ENCODE results near the gene MRPS10. TPM values are rescaled to one million over a fixed set of nuclear protein-coding genes. Genes with fewer than 3 reads are reported as not detected.

The MRPS10 gene
- total RNA-seq, 6 donors from 2014 or later = 9.2 to 32.4 (median 21.2) TPM

- Histone ChIP-seq H3K36me3 (no peaks in the 10 kb centered on the region), H3K27ac (no peak overlapping the region), H3K4me3 (no peak overlapping the region), H3K4me1 (peaks cover 0 to 3% (median 0%) of the 10 kb centered on the region in 4 donors), H3K27me3 (no peaks in the 10 kb centered on the region), H3K9me3 (no peaks in the 10 kb centered on the region)
- 63 to 80% methylated on average over 3 of the region's 3 CpGs for WGBS, 2 donors
- ATAC-seq (ENCODE audit: low FRiP score in 2 of 2) (no peak), DNase-seq (no peak)
- TF ChIP-seq POLR2AphosphoS5 (IDR thresholded peaks at IDR 0.05) (no peak), CTCF (IDR thresholded peaks at IDR 0.05) (no peak), POLR2A (IDR thresholded peaks at IDR 0.05) (no peak), EP300 (IDR thresholded peaks at IDR 0.05) (no peak)
Measured at GRCh38 chr6:42179945-42180313, 37.7 kb downstream of the MRPS10 start.

GRCh38 chr6:42179261-42179944, 38.3 kb downstream of the MRPS10 start:
- WGBS, 2 donors = 85 to 89% methylated on average over 20 of the region's 20 CpGs
- H3K27me3 ChIP-seq = no peaks in the 10 kb centered on the region

GRCh38 chr6:42177514-42178364, 39.9 kb downstream of the MRPS10 start:
- H3K36me3 ChIP-seq = no peaks in the 10 kb centered on the region
- H3K27me3 ChIP-seq = no peaks in the 10 kb centered on the region
- no peak for ATAC-seq (ENCODE audit: low FRiP score in 2 of 2)
- H3K4me1 ChIP-seq = peaks cover 0 to 3% (median 0%) of the 10 kb centered on the region in 4 donors
- no peak overlapping the region for H3K4me3 ChIP-seq
- H3K27ac ChIP-seq = no peak overlapping the region
- WGBS, 2 donors = 48 to 66% methylated on average over 7 to 9 of the region's 27 CpGs
- TF ChIP-seq EP300 (IDR thresholded peaks at IDR 0.05) (no peak), POLR2AphosphoS5 (IDR thresholded peaks at IDR 0.05) (no peak), CTCF (IDR thresholded peaks at IDR 0.05) (no peak), POLR2A (IDR thresholded peaks at IDR 0.05) (no peak)
- no peak for DNase-seq
- H3K9me3 ChIP-seq = no peaks in the 10 kb centered on the region

More at GRCh38 chr6:42179261-42179944, 38.3 kb downstream of the MRPS10 start:
- Histone ChIP-seq H3K27ac (no peak overlapping the region), H3K9me3 (no peaks in the 10 kb centered on the region), H3K36me3 (no peaks in the 10 kb centered on the region), H3K4me3 (no peak overlapping the region), H3K4me1 (peaks cover 0 to 3% (median 0%) of the 10 kb centered on the region in 4 donors)
- DNase-seq (no peak), ATAC-seq (ENCODE audit: low FRiP score in 2 of 2) (no peak)
- TF ChIP-seq POLR2AphosphoS5 (IDR thresholded peaks at IDR 0.05) = no peak
- TF ChIP-seq CTCF (IDR thresholded peaks at IDR 0.05) = no peak
- no peak for TF ChIP-seq POLR2A (IDR thresholded peaks at IDR 0.05)
- no peak for TF ChIP-seq EP300 (IDR thresholded peaks at IDR 0.05)

GRCh38 chr6:42176981-42177380, 40.7 kb downstream of the MRPS10 start:
- H3K27me3 ChIP-seq = no peaks in the 10 kb centered on the region
- H3K9me3 ChIP-seq = no peaks in the 10 kb centered on the region
- TF ChIP-seq POLR2AphosphoS5 (IDR thresholded peaks at IDR 0.05) = no peak
- TF ChIP-seq POLR2A (IDR thresholded peaks at IDR 0.05) = no peak
- DNase-seq (no peak), ATAC-seq (ENCODE audit: low FRiP score in 2 of 2) (no peak)
- no peak overlapping the region for H3K27ac ChIP-seq
- H3K4me3 ChIP-seq = no peak overlapping the region
- no peaks in the 10 kb centered on the region for H3K36me3 ChIP-seq
- peaks cover 0 to 3% (median 0%) of the 10 kb centered on the region in 4 donors for H3K4me1 ChIP-seq

- no peak for TF ChIP-seq CTCF (IDR thresholded peaks at IDR 0.05)
- no peak for TF ChIP-seq EP300 (IDR thresholded peaks at IDR 0.05)
- TF ChIP-seq POLR2A (IDR thresholded peaks at IDR 0.05) = no peak
- no peak overlapping the region for H3K4me3 ChIP-seq
- no peaks in the 10 kb centered on the region for H3K36me3 ChIP-seq
- H3K4me1 ChIP-seq = peaks cover 0 to 3% (median 0%) of the 10 kb centered on the region in 4 donors
- ATAC-seq (ENCODE audit: low FRiP score in 2 of 2) (no peak), DNase-seq (no peak)
- 76 to 81% methylated on average over 5 of the region's 5 CpGs for WGBS, 2 donors
- no peaks in the 10 kb centered on the region for H3K9me3 ChIP-seq
- no peaks in the 10 kb centered on the region for H3K27me3 ChIP-seq
- H3K27ac ChIP-seq = no peak overlapping the region
Measured at GRCh38 chr6:42175860-42176259, 41.8 kb downstream of the MRPS10 start.
